Muscle layer of colon (tissue), 2 donors: Measurements from ENCODE around the gene AFF1.
A peak's percentile ranks its signal among the peaks of the same experiment; 100 is the strongest.

ENCODE experiments used
- H3K27ac ChIP-seq: one replicate; pipeline ENCODE4 v1.7.0; 2013; ENCODE audit warnings: low read depth, mild to moderate bottlenecking, low read length, moderate library complexity
- H3K27me3 ChIP-seq, 2 donors: one replicate each; pipeline ENCODE4 v1.7.0; 2013; ENCODE audit warnings: low read length in 2 of 2, mild to moderate bottlenecking in 2 of 2; ENCODE audit not compliant: insufficient read depth in 2 of 2, control insufficient read depth in 1 of 2
- H3K36me3 ChIP-seq: one replicate; pipeline ENCODE4 v1.7.0; 2013; ENCODE audit warnings: mild to moderate bottlenecking, low read length; ENCODE audit not compliant: insufficient read depth
- H3K4me1 ChIP-seq: one replicate; pipeline ENCODE4 v1.7.0; 2013; ENCODE audit warnings: mild to moderate bottlenecking, low read length; ENCODE audit not compliant: insufficient read depth
- H3K4me3 ChIP-seq, 2 donors: one replicate each; pipeline ENCODE4 v1.7.0; 2013; ENCODE audit warnings: low read length in 2 of 2, low read depth in 1 of 2, mild to moderate bottlenecking in 1 of 2, moderate library complexity in 1 of 2
- H3K9ac ChIP-seq: one replicate; pipeline ENCODE4 v1.7.0; 2013; ENCODE audit warnings: low read length
- H3K9me3 ChIP-seq: one replicate; pipeline ENCODE4 v1.7.0; 2013; ENCODE audit warnings: mild to moderate bottlenecking, low read length
- donor health status: abdominal sarcoma.
- donor health status: Adenocarcinoma of cecum.

Gene AFF1

DNA sequence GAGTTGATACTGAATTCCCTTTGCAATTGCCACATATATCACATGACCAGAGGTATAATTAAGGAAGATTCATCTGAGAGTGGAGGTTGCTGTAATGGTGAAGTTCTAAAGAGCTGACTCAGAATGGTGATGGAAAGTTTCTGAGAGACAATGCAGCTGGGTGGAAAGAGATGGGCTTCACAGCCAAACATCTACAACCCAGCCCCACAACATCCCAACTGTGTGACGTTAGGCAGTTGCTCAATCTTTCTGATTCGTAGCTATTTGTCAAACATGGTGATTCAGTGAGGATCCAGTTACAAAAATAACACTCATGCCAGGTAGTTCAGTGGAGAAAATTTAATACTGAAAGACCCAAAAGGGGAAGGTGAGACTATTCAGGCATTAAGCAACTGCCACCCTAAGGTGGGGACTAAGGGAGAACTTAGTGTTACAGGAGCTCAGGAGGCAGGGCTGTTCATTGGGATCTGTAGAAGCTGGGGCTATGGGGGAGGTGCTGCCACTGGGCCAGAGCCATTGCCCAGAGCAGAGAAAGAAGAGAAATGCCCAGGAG is 6.9 kb upstream of the AFF1 start:
- no peak overlapping the region for H3K4me3 ChIP-seq
- no peak overlapping the region for H3K9ac ChIP-seq
- H3K27ac ChIP-seq, result no peak overlapping the region
- no peaks in the 10 kb centered on the region for H3K27me3 ChIP-seq
- no peaks in the 10 kb centered on the region for H3K9me3 ChIP-seq
- H3K4me1 ChIP-seq, result peaks cover 1% of the 10 kb centered on the region
- peaks cover 4% of the 10 kb centered on the region for H3K36me3 ChIP-seq

DNA sequence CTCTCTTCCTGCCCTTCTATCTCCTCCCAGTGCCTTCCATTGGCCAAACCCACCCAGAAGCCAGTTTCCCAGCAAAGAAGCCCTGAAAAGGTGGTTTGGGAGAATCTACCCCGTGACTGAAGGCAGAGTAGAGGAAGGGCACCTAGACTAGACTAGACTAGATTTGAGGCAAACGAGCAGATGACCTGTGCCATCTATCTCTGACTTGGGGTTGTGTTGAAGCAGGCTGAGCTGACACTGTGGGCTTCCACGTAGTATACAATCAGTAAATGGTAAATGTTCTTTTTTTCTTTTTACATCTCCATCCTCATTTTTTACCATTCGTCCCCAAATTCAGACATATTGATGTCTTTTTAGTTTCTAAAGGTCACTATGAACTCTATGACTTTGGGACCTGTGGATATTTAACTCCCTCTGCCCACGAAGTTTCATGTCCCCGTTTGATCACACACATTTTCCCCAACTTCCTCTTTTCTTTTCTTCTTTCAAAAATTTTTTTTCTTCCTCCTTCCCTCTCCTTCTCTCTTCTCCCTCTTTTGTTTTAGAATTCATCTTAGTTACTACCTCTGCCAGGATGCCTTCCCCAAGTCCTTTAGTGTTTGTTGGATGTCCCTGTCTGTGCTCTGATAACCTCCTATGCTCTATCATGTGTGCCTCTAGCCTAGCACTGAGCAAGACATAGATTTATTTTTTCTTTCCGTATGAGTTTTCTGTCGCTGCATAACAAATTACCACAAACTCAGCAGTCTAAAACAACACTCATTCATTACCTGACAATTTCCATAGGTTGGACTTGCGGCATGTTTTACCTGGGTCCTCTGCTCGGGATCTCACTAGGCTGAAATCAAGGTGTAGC is 6.2 kb upstream of the AFF1 start:
- peaks cover 8% of the 10 kb centered on the region for H3K4me1 ChIP-seq
- no peak overlapping the region for H3K9ac ChIP-seq
- H3K4me3 ChIP-seq, result no peak overlapping the region
- no peaks in the 10 kb centered on the region for H3K27me3 ChIP-seq
- no peak overlapping the region for H3K27ac ChIP-seq
- no peaks in the 10 kb centered on the region for H3K9me3 ChIP-seq
- H3K36me3 ChIP-seq, result peaks cover 4% of the 10 kb centered on the region

- Histone ChIP-seq H3K4me3 (peak overlapping the region; percentile 90 to 97), H3K9me3 (no peaks in the 10 kb centered on the region), H3K9ac (peak overlapping the region; percentile 97), H3K4me1 (peaks cover 33% of the 10 kb centered on the region), H3K36me3 (peaks cover 4% of the 10 kb centered on the region), H3K27ac (peak overlapping the region; percentile 93), H3K27me3 (no peaks in the 10 kb centered on the region)
Measured at GRCh38 chr4:86934147-86934770, 552 bp upstream of the AFF1 start.

GRCh38 chr4:86935566-86935852 is 698 bp downstream of the AFF1 start:
- Histone ChIP-seq H3K4me3 (peak overlapping the region; percentile 90 to 97), H3K9ac (peak overlapping the region; percentile 98), H3K27ac (peak overlapping the region; percentile 93), H3K9me3 (no peaks in the 10 kb centered on the region), H3K4me1 (peaks cover 45% of the 10 kb centered on the region), H3K36me3 (peaks cover 4% of the 10 kb centered on the region), H3K27me3 (no peaks in the 10 kb centered on the region)

- Histone ChIP-seq H3K36me3 (peaks cover 3% of the 10 kb centered on the region), H3K9me3 (no peaks in the 10 kb centered on the region), H3K27me3 (no peaks in the 10 kb centered on the region), H3K9ac (peak overlapping the region; percentile 98), H3K4me1 (peaks cover 46% of the 10 kb centered on the region), H3K4me3 (peak overlapping the region; percentile 90 to 97), H3K27ac (peak overlapping the region; percentile 93)
Measured at GRCh38 chr4:86935853-86936733, 1.3 kb downstream of the AFF1 start.

- peak overlapping the region; percentile 30 for H3K27ac ChIP-seq
- no peaks in the 10 kb centered on the region for H3K9me3 ChIP-seq
- H3K36me3 ChIP-seq, result no peaks in the 10 kb centered on the region
- no peaks in the 10 kb centered on the region for H3K27me3 ChIP-seq
- no peak overlapping the region for H3K9ac ChIP-seq
- H3K4me3 ChIP-seq, result no peak overlapping the region
- peaks cover 35% of the 10 kb centered on the region for H3K4me1 ChIP-seq
Measured at GRCh38 chr4:86938771-86939520, 4.1 kb downstream of the AFF1 start.

- Histone ChIP-seq H3K36me3 (no peaks in the 10 kb centered on the region), H3K9ac (peak overlapping the region; percentile 35), H3K4me1 (peaks cover 39% of the 10 kb centered on the region), H3K27ac (peak overlapping the region; percentile 30), H3K9me3 (no peaks in the 10 kb centered on the region), H3K4me3 (no peak overlapping the region), H3K27me3 (no peaks in the 10 kb centered on the region)
Measured at GRCh38 chr4:86939729-86940575, 5.1 kb downstream of the AFF1 start.

GRCh38 chr4:86940920-86941460 is 6.2 kb downstream of the AFF1 start:
- H3K4me3 ChIP-seq, result no peak overlapping the region
- H3K27ac ChIP-seq, result no peak overlapping the region
- H3K9me3 ChIP-seq, result no peaks in the 10 kb centered on the region
- no peak overlapping the region for H3K9ac ChIP-seq
- peaks cover 45% of the 10 kb centered on the region for H3K4me1 ChIP-seq
- no peaks in the 10 kb centered on the region for H3K27me3 ChIP-seq
- H3K36me3 ChIP-seq, result no peaks in the 10 kb centered on the region

DNA sequence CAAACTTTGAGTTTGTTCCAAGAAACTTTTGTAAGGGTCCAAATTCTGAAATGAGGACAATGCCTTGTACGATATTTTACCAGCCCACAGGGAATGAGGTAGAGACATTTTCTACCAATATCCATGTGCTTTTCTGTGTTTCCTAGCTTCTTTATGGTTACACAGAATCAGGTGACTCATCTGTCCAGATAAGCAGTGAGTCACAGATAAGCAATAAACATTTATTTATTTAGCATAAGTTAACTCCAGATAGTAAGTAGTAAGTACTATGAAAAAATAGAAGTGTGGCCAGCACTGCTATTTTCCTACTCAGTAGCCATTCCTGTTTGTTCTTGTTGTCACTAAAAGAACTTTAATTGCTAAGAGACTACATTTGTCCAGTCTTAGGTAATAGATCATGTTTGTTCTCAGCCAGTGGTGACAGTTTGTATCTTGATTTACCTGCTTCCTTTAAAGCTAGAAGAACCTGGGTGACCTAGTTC is 7.4 kb downstream of the AFF1 start:
- Histone ChIP-seq H3K4me3 (no peak overlapping the region), H3K4me1 (peaks cover 45% of the 10 kb centered on the region), H3K9me3 (no peaks in the 10 kb centered on the region), H3K36me3 (no peaks in the 10 kb centered on the region), H3K27ac (no peak overlapping the region), H3K9ac (no peak overlapping the region), H3K27me3 (no peaks in the 10 kb centered on the region)
